Measurements from ENCODE around the gene GFI1B.

GFI1B gene

DNA sequence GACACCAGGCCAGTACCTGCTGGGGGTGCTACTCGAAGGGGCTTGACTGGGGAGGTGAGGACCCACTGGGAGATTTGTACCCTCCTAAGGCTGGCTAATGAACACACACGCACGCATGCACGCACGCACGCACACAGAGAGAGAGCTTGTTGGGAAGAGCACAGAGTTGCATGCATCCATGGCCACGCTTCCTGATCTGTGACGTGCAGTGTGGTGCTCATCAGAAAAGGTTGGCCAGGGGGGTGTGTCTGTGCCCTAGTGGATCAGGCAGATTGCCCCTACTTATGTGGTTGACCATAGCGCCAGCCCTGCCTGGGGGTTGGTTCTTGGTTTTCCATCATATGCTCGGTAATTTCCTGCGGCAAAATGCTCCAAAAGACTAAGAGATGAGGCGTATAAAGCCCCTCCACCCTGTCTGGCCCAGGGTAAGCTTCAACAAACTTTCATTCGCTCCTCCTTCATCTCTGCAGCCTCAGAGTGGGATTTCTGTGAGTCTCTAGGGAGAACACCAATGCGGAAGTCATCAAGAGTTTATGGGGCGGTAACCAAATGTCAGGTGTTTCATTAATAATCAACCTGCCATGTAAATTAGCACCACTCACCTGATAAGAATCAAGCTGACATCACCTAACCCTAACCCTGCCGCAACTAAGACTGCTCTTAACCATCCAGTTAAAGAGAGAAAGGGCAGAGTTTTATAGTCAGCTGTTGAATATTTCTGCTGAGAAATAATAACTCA is 8.0 kb upstream of the GFI1B start:
- H3K27me3 ChIP-seq (ENCODE audit: control insufficient read depth, insufficient read depth, low read length): peaks cover 53% of the 10 kb centered on the region
- H3K4me3 ChIP-seq (ENCODE audit: low read length): no peak overlapping the region
- no peak overlapping the region for H3K4me2 ChIP-seq (ENCODE audit: low read length)
- no peaks in the 10 kb centered on the region for H3K36me3 ChIP-seq (ENCODE audit: insufficient read depth, low read length)
- H3K4me1 ChIP-seq (ENCODE audit: control insufficient read depth, insufficient read depth, low read length): no peaks in the 10 kb centered on the region
- H3K9ac ChIP-seq (ENCODE audit: low read depth, low read length): no peak overlapping the region
- no peaks in the 10 kb centered on the region for H3K9me3 ChIP-seq (replicated peaks; ENCODE audit: low read length)

DNA sequence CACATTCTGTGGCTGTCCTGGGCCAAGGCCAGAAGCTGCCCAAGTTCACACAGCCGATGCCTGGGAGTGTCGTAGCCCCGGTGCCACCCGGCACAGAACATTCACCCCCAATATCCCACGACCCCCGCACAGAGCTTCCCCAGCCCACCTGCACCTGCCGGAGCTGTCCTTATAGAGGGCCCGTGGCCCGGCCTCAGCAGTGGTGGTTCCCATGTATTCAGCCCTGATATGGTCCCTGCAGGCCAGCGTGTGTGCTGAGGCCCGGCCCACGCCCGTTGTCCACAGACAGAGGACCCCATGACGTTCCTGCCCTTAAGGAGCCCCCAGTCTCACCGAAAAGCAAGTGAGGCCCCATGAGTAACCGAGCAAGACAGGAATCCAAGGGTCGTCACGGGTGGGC is 5.3 kb upstream of the GFI1B start:
- peak overlapping the region; percentile 50 for H3K4me2 ChIP-seq (ENCODE audit: low read length)
- no peak overlapping the region for H3K9ac ChIP-seq (ENCODE audit: low read depth, low read length)
- H3K9me3 ChIP-seq (replicated peaks; ENCODE audit: low read length): no peaks in the 10 kb centered on the region
- peaks cover 56% of the 10 kb centered on the region for H3K27me3 ChIP-seq (ENCODE audit: control insufficient read depth, insufficient read depth, low read length)
- H3K4me1 ChIP-seq (ENCODE audit: control insufficient read depth, insufficient read depth, low read length): no peaks in the 10 kb centered on the region
- no peaks in the 10 kb centered on the region for H3K36me3 ChIP-seq (ENCODE audit: insufficient read depth, low read length)
- H3K4me3 ChIP-seq (ENCODE audit: low read length): peak overlapping the region; percentile 21

DNA sequence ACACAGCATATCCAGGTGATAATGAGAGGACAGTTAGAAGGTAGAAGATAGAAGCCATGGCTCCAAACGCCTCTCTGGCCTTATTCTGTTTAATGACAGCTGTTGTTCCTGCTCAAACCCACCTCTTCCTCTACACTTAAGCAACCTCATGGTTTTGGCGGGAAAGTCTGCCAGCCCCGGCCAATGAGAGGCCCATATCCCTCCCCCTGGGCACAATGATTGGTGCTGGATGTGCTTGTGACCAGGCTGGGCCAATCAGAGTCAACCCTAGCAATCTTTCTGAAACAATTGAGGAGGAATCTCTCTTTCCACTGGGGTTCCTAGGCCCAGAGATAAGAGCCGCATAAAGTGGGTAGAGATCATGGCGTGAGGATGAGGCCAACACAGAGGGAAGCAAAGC is 4.8 kb upstream of the GFI1B start:
- Histone ChIP-seq H3K9ac (ENCODE audit: low read depth, low read length) (no peak overlapping the region), H3K9me3 (replicated peaks; ENCODE audit: low read length) (no peaks in the 10 kb centered on the region), H3K27me3 (ENCODE audit: control insufficient read depth, insufficient read depth, low read length) (peaks cover 62% of the 10 kb centered on the region), H3K4me3 (ENCODE audit: low read length) (no peak overlapping the region), H3K4me1 (ENCODE audit: control insufficient read depth, insufficient read depth, low read length) (no peaks in the 10 kb centered on the region), H3K36me3 (ENCODE audit: insufficient read depth, low read length) (no peaks in the 10 kb centered on the region), H3K4me2 (ENCODE audit: low read length) (no peak overlapping the region)

DNA sequence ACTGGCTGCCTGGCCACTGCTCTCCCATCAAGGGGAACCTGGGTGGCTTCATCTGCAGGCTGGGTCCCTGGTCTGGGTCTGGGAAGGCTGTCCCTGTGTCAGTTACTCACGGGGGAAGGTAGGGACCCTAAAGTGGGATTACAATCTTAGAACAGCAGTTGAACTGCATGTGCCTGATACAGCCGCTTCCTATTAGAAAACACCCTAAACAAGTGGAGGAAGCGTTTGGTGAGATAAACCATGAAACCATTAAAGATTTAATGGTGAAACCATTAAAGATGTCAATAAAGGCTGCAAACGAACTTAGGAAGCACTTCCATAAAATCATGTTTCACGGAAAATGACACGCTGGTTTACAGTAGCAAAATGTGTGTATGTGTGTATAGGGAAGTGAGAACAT is 2.5 kb upstream of the GFI1B start:
- Histone ChIP-seq H3K9me3 (replicated peaks; ENCODE audit: low read length) (no peaks in the 10 kb centered on the region), H3K27me3 (ENCODE audit: control insufficient read depth, insufficient read depth, low read length) (peaks cover 66% of the 10 kb centered on the region), H3K9ac (ENCODE audit: low read depth, low read length) (no peak overlapping the region), H3K4me1 (ENCODE audit: control insufficient read depth, insufficient read depth, low read length) (no peaks in the 10 kb centered on the region), H3K36me3 (ENCODE audit: insufficient read depth, low read length) (no peaks in the 10 kb centered on the region), H3K4me2 (ENCODE audit: low read length) (no peak overlapping the region), H3K4me3 (ENCODE audit: low read length) (no peak overlapping the region)

DNA sequence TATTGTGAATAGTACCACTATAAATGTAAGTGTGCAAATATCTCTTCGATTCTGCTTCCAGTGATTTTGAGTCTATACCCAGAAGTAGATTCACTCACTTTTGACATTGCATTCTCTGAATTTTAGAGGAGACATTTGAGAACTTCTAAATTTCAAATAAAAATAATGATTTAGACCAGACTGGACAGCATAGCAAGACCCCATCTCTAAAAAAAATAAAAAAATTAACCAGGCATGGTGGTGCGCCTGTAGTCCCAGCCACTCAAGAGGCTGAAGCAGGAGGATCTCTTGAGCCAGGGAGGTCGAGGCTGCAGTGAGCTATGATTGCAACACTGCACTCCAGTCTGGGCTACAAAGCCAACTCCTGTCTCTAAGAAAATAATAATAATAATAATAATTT is 1.9 kb upstream of the GFI1B start:
- no peaks in the 10 kb centered on the region for H3K4me1 ChIP-seq (ENCODE audit: control insufficient read depth, insufficient read depth, low read length)
- no peak overlapping the region for H3K4me3 ChIP-seq (ENCODE audit: low read length)
- no peaks in the 10 kb centered on the region for H3K36me3 ChIP-seq (ENCODE audit: insufficient read depth, low read length)
- H3K27me3 ChIP-seq (ENCODE audit: control insufficient read depth, insufficient read depth, low read length): peaks cover 64% of the 10 kb centered on the region
- no peaks in the 10 kb centered on the region for H3K9me3 ChIP-seq (replicated peaks; ENCODE audit: low read length)
- H3K9ac ChIP-seq (ENCODE audit: low read depth, low read length): no peak overlapping the region
- no peak overlapping the region for H3K4me2 ChIP-seq (ENCODE audit: low read length)

DNA sequence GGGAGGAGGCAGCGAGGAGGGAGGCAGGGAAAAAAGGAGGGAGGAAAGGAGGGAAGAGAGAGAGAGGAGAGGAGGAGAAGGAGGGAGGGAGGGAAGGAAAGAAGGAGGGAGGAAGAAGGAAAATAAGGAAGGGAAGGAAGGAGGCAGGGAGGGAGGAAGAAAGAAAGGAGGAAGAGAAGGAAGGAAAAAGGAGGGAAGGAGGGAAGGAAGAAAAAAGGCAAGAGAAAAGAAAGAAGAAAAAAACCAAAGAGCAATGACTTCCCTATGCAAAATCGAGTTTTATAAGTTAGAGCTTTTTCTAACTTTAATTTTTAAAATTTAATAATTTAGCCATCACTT is 413 bp upstream of the GFI1B start:
- Histone ChIP-seq H3K9ac (ENCODE audit: low read depth, low read length) (no peak overlapping the region), H3K4me3 (ENCODE audit: low read length) (no peak overlapping the region), H3K4me2 (ENCODE audit: low read length) (no peak overlapping the region), H3K36me3 (ENCODE audit: insufficient read depth, low read length) (no peaks in the 10 kb centered on the region), H3K4me1 (ENCODE audit: control insufficient read depth, insufficient read depth, low read length) (no peaks in the 10 kb centered on the region), H3K9me3 (replicated peaks; ENCODE audit: low read length) (no peaks in the 10 kb centered on the region), H3K27me3 (ENCODE audit: control insufficient read depth, insufficient read depth, low read length) (peaks cover 74% of the 10 kb centered on the region)

DNA sequence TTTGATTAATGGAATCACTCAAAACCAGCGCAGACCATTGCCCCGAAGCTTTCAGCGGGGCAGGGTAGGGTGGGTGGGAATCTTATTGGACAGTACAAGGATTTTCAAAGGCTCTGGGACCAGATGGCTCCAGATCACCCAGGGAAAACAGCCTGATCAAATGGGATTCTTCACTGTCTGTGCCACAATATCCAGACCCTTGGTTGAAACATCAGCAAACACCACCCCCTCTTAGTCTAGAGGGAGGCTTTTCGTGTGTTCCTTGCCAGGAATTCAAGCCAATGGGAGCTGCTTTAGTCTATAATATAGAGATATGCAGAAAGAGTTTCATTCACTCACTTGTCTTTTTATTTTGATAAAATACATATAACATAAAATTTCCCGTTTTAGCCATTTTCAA is 1.7 kb downstream of the GFI1B start:
- H3K4me3 ChIP-seq (ENCODE audit: low read length): no peak overlapping the region
- no peak overlapping the region for H3K9ac ChIP-seq (ENCODE audit: low read depth, low read length)
- H3K4me2 ChIP-seq (ENCODE audit: low read length): no peak overlapping the region
- H3K36me3 ChIP-seq (ENCODE audit: insufficient read depth, low read length): no peaks in the 10 kb centered on the region
- peaks cover 83% of the 10 kb centered on the region for H3K27me3 ChIP-seq (ENCODE audit: control insufficient read depth, insufficient read depth, low read length)
- no peaks in the 10 kb centered on the region for H3K9me3 ChIP-seq (replicated peaks; ENCODE audit: low read length)
- no peaks in the 10 kb centered on the region for H3K4me1 ChIP-seq (ENCODE audit: control insufficient read depth, insufficient read depth, low read length)

DNA sequence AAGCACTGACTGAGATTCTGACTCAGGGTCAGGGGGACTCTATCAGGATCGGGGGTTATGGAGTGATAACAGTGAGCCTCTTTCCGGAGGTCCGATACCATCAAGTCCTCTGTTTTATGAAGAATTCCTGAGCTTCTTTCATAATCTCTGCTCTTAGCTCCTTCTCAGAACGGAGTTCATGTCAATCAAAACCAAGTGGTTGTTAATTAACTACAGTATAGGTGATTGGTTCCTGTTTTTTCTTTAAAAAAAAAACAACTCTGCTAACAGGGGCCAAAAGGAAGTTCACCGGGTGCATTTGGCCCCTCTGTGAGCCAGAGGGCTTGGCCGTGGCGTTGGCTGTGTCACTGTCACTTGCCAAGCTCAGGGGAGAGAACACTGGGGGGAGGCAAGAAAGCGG is 4.0 kb downstream of the GFI1B start:
- peaks cover 8% of the 10 kb centered on the region for H3K4me1 ChIP-seq (ENCODE audit: control insufficient read depth, insufficient read depth, low read length)
- no peak overlapping the region for H3K9ac ChIP-seq (ENCODE audit: low read depth, low read length)
- no peaks in the 10 kb centered on the region for H3K36me3 ChIP-seq (ENCODE audit: insufficient read depth, low read length)
- no peak overlapping the region for H3K4me3 ChIP-seq (ENCODE audit: low read length)
- no peaks in the 10 kb centered on the region for H3K9me3 ChIP-seq (replicated peaks; ENCODE audit: low read length)
- H3K4me2 ChIP-seq (ENCODE audit: low read length): no peak overlapping the region
- peaks cover 88% of the 10 kb centered on the region for H3K27me3 ChIP-seq (ENCODE audit: control insufficient read depth, insufficient read depth, low read length)

DNA sequence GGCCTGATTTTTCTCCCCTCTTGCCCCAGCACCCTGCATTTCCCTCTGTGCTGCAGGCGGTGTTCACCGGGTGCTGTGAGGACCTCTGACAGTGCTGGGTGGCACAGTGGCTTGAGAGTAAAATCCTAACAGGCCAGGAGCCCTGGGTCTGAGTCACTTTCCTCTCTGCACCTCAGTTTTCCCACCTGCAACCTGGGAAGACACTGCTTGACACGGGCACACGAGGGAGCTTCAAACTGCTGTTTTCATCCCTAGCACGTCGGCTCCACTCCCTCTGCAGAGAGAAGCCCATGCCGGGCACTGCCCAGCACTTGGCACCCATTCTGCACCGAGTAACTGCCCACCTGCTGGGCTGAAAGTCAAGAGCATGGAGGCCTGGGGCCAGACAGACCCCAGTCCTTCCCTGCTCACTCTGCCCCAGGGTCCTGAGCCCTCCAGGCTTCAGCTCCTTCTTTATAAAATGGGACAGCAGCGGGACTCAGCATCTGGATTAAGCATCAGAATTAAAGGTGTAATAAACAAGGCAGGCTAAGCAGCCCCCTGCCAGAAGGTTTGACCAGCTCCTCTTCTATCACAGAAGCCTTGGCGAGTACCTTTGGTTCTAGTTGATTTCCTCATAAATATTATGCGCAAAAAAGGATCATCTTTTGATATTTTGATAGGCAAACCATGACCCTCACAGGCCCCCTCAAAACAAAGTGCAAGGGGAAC is 5.2 kb downstream of the GFI1B start:
- H3K4me3 ChIP-seq (ENCODE audit: low read length): no peak overlapping the region
- H3K9me3 ChIP-seq (replicated peaks; ENCODE audit: low read length): no peaks in the 10 kb centered on the region
- peaks cover 8% of the 10 kb centered on the region for H3K4me1 ChIP-seq (ENCODE audit: control insufficient read depth, insufficient read depth, low read length)
- H3K36me3 ChIP-seq (ENCODE audit: insufficient read depth, low read length): no peaks in the 10 kb centered on the region
- peaks cover 87% of the 10 kb centered on the region for H3K27me3 ChIP-seq (ENCODE audit: control insufficient read depth, insufficient read depth, low read length)
- H3K4me2 ChIP-seq (ENCODE audit: low read length): no peak overlapping the region
- no peak overlapping the region for H3K9ac ChIP-seq (ENCODE audit: low read depth, low read length)

DNA sequence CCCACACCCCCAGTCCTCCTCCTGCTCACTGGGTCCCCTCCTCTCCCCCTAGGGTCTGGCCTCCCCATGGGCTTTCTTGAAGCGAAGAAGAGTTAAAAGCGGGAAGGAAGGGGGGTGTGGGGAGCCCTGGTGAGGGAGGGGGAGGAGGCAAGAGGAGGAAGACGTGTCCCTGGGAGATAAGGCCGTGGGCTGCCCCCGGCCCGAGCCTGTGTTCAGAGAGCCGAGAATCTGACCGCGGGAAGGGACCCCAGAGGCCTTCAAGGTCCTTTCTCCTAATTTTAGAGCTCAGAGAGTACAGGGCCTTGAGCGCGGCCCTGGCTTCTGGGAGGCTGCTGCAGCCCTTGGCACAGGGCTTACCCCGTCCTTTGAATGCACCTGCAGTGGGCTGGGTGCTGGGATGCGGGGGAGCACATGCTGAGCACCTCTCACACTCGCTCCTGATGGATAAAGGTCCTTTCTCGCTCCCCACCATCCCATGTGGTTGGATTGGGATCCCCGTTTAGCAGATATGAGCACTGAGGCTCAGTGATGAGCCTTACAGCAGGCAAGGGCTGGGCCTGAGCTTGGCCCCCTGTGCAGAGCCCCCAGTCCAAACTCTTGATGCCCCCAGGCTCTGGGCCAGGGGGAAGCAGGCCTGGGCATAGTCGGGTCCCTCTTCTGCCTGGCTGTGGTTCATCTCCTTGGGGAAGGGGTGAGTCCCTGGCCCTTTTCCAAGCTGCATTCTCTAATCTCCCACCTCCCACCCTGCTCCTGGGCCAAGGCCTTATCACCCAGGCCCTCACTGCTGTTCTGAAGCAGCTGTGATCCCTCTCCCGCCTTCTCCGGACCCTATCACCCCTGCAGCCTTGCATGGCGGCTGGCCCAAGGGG is 5.9 kb downstream of the GFI1B start:
- H3K4me3 ChIP-seq (ENCODE audit: low read length): no peak overlapping the region
- H3K27me3 ChIP-seq (ENCODE audit: control insufficient read depth, insufficient read depth, low read length): peaks cover 85% of the 10 kb centered on the region
- no peaks in the 10 kb centered on the region for H3K36me3 ChIP-seq (ENCODE audit: insufficient read depth, low read length)

DNA sequence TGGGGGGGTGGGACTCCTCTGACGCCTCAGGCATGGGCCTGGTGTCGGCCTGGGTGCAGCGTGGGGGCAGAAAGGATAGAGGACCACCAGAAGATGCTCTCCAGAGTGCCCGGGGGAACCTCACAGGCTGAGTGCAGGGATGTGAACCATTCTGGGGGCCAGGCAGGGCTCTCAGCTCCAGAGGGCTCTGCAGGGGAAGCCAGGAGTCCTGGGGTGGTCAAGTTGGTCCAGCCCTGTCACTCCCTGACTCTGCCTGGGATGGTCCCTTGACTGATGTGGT is 6.5 kb downstream of the GFI1B start:
- H3K9ac ChIP-seq (ENCODE audit: low read depth, low read length): no peak overlapping the region
- H3K27me3 ChIP-seq (ENCODE audit: control insufficient read depth, insufficient read depth, low read length): peaks cover 82% of the 10 kb centered on the region

More for the DNA sequence above, 5.9 kb downstream of the GFI1B start:
- peaks cover 8% of the 10 kb centered on the region for H3K4me1 ChIP-seq (ENCODE audit: control insufficient read depth, insufficient read depth, low read length)
- no peak overlapping the region for H3K9ac ChIP-seq (ENCODE audit: low read depth, low read length)
- no peaks in the 10 kb centered on the region for H3K9me3 ChIP-seq (replicated peaks; ENCODE audit: low read length)
- H3K4me2 ChIP-seq (ENCODE audit: low read length): no peak overlapping the region

More for the DNA sequence above, 6.5 kb downstream of the GFI1B start:
- Histone ChIP-seq H3K4me2 (ENCODE audit: low read length) (no peak overlapping the region), H3K4me1 (ENCODE audit: control insufficient read depth, insufficient read depth, low read length) (peaks cover 8% of the 10 kb centered on the region), H3K9me3 (replicated peaks; ENCODE audit: low read length) (no peaks in the 10 kb centered on the region), H3K4me3 (ENCODE audit: low read length) (no peak overlapping the region), H3K36me3 (ENCODE audit: insufficient read depth, low read length) (no peaks in the 10 kb centered on the region)

Data from skeletal muscle satellite cell (primary cell).